ENCODE data around the gene MAPK6. TPM values are rescaled to one million over a fixed set of nuclear protein-coding genes. Genes with fewer than 3 reads are reported as not detected.
"Not testable (repeated sequence)": the region's sequence is repeated elsewhere in the genome, so short reads cannot be mapped to it uniquely, and the experiment has no call there.

Gene MAPK6
- polyA plus RNA-seq, 1 donor from 2014 or later = 5.8 TPM

DNA sequence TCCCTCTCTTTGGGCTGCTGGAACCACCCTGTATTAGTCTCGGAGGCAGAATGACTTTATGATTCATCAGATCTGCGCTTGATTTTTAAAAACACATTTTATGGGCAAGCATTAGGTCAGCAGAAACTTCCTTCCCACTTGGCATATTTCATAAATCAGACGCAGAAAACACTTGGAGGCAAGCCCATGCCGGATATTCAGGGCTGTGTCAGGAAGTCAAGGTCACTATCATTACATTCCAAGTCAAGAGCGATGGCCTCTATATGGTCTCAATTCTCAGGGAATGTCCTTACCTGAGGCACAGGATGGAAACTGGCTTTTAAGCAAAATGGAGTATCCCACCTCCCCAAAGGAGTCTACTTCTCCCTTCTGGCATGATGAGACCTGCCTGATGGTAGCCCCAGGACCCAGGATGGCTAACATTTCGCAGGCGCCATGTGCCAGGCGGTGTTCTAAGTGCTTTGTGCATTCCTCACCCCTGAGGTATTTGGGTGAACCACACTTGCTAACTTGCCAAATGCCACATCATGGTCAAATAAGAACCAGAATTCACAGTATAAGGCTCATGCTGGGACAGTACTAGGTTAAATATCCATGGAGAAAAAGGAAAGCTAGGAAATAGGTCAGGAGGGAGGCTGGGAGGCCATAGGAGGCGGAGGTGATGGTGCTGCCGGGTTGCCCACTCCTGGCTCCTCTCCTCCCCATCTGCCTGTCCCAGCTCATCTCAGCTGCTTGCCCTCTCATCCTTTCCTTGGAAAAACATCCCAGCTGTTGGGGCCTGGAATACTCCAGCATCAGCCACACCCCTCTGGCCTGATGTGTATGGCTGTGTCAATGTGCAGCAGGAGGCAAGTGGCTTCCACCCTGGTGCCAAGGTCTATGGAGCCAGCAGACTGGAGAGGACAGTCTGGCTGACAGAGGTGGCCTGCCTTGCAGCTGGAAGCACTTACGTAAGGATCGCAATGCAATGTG is 74.8 kb downstream of the MAPK6 start:
- peaks cover 4 to 17% (median 10%) of the 10 kb centered on the region in 3 donors for H3K9me3 Mint-ChIP-seq
- H3K36me3 Mint-ChIP-seq = peaks cover 6% of the 10 kb centered on the region
- H3K4me1 Mint-ChIP-seq = no peaks in the 10 kb centered on the region
- H3K27me3 Mint-ChIP-seq = peaks cover 2% of the 10 kb centered on the region
- no peak overlapping the region for H3K4me3 Mint-ChIP-seq
- no peak overlapping the region for H3K27ac Mint-ChIP-seq

- peaks cover 3 to 11% (median 4%) of the 10 kb centered on the region in 3 donors for H3K9me3 Mint-ChIP-seq
- H3K36me3 Mint-ChIP-seq = peaks cover 6% of the 10 kb centered on the region
- H3K27ac Mint-ChIP-seq = no peak overlapping the region
- peaks cover 2% of the 10 kb centered on the region for H3K27me3 Mint-ChIP-seq
- peak overlapping the region in 1 of 4 donors; percentile 16 for H3K4me3 Mint-ChIP-seq
- no peaks in the 10 kb centered on the region for H3K4me1 Mint-ChIP-seq
Measured at GRCh38 chr15:52094811-52095584, 76.0 kb downstream of the MAPK6 start.

DNA sequence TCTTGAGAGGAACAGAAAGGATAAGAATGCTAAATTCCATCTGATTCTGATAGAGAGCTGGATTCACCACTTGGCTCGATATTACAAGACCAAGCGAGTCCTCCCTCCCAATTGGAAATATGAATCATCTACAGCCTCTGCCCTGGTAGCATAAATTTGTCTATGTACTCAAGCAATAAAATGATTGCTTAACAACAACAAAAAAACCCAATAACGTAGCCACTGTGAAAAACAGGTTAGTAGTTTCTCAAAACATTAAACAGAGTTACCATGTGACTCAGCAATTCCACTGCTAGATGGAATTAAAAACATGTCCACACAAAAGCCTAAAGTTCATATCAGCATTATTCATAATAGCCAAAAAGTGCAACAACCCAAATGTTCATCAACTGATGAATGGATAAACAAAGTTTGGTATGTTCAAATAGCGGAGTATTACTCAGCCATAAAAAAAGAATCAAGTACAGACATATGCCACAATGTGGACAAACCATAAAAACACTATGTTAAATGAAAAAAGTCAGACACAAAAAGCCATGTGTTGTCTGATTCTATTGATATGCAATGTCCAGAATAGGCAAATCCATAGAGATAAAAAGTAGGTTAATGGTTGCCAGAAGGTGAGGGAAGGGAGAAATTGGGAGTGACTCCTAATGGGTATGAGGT is 76.7 kb downstream of the MAPK6 start:
- no peaks in the 10 kb centered on the region for H3K4me1 Mint-ChIP-seq
- H3K36me3 Mint-ChIP-seq = peaks cover 1% of the 10 kb centered on the region
- H3K27ac Mint-ChIP-seq = no peak overlapping the region
- H3K27me3 Mint-ChIP-seq = no peaks in the 10 kb centered on the region
- H3K9me3 Mint-ChIP-seq = peaks cover 0 to 5% (median 0%) of the 10 kb centered on the region in 3 donors
- H3K4me3 Mint-ChIP-seq = no peak overlapping the region

DNA sequence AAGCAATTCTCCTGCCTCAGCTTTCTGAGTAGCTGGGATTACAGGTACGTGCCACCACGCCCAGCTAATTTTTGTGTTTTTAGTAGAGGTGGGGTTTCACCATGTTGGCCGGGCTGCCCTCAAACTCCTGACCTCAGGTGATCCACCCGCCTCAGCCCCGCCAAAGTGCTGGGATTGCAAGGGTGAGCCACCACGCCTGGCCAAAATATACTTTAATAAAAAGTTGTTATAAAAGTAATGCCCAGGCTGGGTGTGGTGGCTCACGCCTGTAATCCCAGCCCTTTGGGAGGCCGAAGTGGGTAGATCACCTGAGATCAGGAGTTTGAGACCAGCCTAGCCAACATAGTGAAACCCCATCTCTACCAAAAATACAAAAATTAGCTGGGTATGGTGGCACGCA is 77.5 kb downstream of the MAPK6 start:
- H3K27ac Mint-ChIP-seq, H3K27me3 Mint-ChIP-seq, H3K36me3 Mint-ChIP-seq, H3K4me1 Mint-ChIP-seq, H3K9me3 Mint-ChIP-seq, H3K4me3 Mint-ChIP-seq: not testable (repeated sequence)

- H3K9me3 Mint-ChIP-seq = peaks cover 0 to 5% (median 2%) of the 10 kb centered on the region in 3 donors
- no peaks in the 10 kb centered on the region for H3K27me3 Mint-ChIP-seq
- H3K36me3 Mint-ChIP-seq = peaks cover 1% of the 10 kb centered on the region
- no peak overlapping the region for H3K27ac Mint-ChIP-seq
- H3K4me3 Mint-ChIP-seq = no peak overlapping the region
- peaks cover 3 to 7% (median 5%) of the 10 kb centered on the region in 3 donors for H3K4me1 Mint-ChIP-seq
Measured at GRCh38 chr15:52097180-52097579, 78.2 kb downstream of the MAPK6 start.

DNA sequence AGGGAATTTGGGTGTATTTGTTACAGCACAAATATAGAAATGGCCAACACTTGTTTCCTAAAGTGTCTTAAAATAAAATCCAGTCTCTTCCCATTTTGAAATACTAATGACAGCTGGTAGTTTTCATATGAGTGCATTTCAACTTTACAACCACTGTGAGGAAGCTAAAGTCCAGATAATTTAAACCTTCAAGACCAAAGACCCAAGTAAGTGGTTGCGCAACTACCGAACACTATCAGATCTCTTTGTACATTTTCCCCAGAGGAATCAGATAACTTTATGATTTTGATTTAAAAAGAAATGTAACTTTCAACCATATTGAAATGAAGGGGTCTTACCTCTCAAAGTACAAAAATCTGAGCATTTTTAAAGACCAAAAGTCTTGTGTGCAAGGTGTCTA is 79.3 kb downstream of the MAPK6 start:
- peaks cover 0 to 5% (median 2%) of the 10 kb centered on the region in 3 donors for H3K9me3 Mint-ChIP-seq
- H3K4me3 Mint-ChIP-seq = no peak overlapping the region
- peaks cover 1% of the 10 kb centered on the region for H3K36me3 Mint-ChIP-seq
- H3K27me3 Mint-ChIP-seq = no peaks in the 10 kb centered on the region
- peak overlapping the region in 1 of 3 donors; percentile 35 for H3K27ac Mint-ChIP-seq
- H3K4me1 Mint-ChIP-seq = peaks cover 12 to 14% (median 14%) of the 10 kb centered on the region in 3 donors

- Mint-ChIP-seq H3K27ac (no peak overlapping the region), H3K9me3 (peaks cover 0 to 5% (median 2%) of the 10 kb centered on the region in 3 donors), H3K27me3 (peaks cover 3% of the 10 kb centered on the region), H3K36me3 (no peaks in the 10 kb centered on the region), H3K4me1 (peaks cover 21 to 23% (median 23%) of the 10 kb centered on the region in 3 donors), H3K4me3 (no peak overlapping the region)
Measured at GRCh38 chr15:52099651-52100272, 80.7 kb downstream of the MAPK6 start.

GRCh38 chr15:52100807-52101442 is 81.9 kb downstream of the MAPK6 start:
- Mint-ChIP-seq H3K9me3 (peaks cover 0 to 2% (median under 1%) of the 10 kb centered on the region in 3 donors), H3K4me3 (no peak overlapping the region), H3K27me3 (peaks cover 3% of the 10 kb centered on the region), H3K4me1 (peaks cover 23% of the 10 kb centered on the region in 3 donors), H3K36me3 (no peaks in the 10 kb centered on the region), H3K27ac (no peak overlapping the region)

- H3K9me3 Mint-ChIP-seq = peaks cover 0 to 2% (median 0%) of the 10 kb centered on the region in 3 donors
Measured at GRCh38 chr15:52101542-52102323, 82.7 kb downstream of the MAPK6 start.

GRCh38 chr15:52102463-52102862 is 83.4 kb downstream of the MAPK6 start:
- Mint-ChIP-seq H3K4me3 (peak overlapping the region in 2 of 4 donors; percentile 15 to 52), H3K27ac (peak overlapping the region in 1 of 3 donors; percentile 35), H3K4me1 (peaks cover 23% of the 10 kb centered on the region in 3 donors), H3K27me3 (peaks cover 3% of the 10 kb centered on the region), H3K36me3 (no peaks in the 10 kb centered on the region), H3K9me3 (peaks cover 0 to 2% (median 0%) of the 10 kb centered on the region in 3 donors)

More at GRCh38 chr15:52101542-52102323, 82.7 kb downstream of the MAPK6 start:
- Mint-ChIP-seq H3K4me3 (peak overlapping the region in 1 of 4 donors; percentile 52), H3K27me3 (peaks cover 3% of the 10 kb centered on the region), H3K27ac (peak overlapping the region in 1 of 3 donors; percentile 35), H3K36me3 (no peaks in the 10 kb centered on the region), H3K4me1 (peaks cover 23% of the 10 kb centered on the region in 3 donors)

GRCh38 chr15:52103217-52104207 is 84.5 kb downstream of the MAPK6 start:
- Mint-ChIP-seq H3K27ac (peak overlapping the region in 2 of 3 donors; percentile 50 to 86), H3K36me3 (no peaks in the 10 kb centered on the region), H3K4me1 (peaks cover 23% of the 10 kb centered on the region in 3 donors), H3K9me3 (peaks cover 0 to 2% (median 0%) of the 10 kb centered on the region in 3 donors), H3K27me3 (peaks cover 3% of the 10 kb centered on the region), H3K4me3 (peak overlapping the region in 2 of 4 donors; percentile 49 to 76)

DNA sequence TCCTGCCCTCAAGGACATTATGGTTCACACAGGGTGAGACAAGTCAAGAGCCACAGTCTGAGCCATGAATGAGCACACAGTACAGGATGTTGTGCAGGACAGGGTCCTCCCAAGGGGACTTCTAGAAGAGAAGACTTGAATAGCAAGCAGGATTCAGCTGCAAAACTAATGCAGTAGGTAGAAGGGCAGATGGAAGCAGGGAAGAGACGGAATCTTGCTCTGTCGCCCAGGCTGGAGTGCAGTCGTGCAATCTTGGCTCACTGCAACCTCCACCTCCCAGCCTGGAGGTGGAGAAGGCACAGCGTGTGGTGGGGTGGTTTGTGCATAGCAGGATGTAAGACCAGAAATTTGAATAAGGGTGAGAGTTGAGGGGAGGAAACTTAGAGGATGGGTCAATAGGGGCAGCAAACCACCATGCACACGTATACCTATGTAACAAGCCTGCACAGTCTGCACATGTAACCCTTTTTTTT is 85.5 kb downstream of the MAPK6 start:
- peaks cover 23 to 26% (median 26%) of the 10 kb centered on the region in 3 donors for H3K4me1 Mint-ChIP-seq
- H3K27me3 Mint-ChIP-seq = peaks cover 8% of the 10 kb centered on the region
- no peaks in the 10 kb centered on the region for H3K36me3 Mint-ChIP-seq
- peaks cover 0 to 2% (median 0%) of the 10 kb centered on the region in 3 donors for H3K9me3 Mint-ChIP-seq
- H3K4me3 Mint-ChIP-seq = peak overlapping the region in 2 of 4 donors; percentile 18 to 74
- H3K27ac Mint-ChIP-seq = no peak overlapping the region
